Suprapubic skin (tissue), 4 donors: ENCODE measurements around the gene COA8. TPM values are rescaled to one million over a fixed set of nuclear protein-coding genes. Genes with fewer than 3 reads are reported as not detected.
A peak's percentile ranks its signal among the peaks of the same experiment; 100 is the strongest.

Source experiments
- DNase-seq, 2 donors: peaks; one replicate each; pipeline ENCODE4 v3.0.0-alpha.2; 2019; ENCODE audit warnings: low spot score in 2 of 2
- H3K27ac ChIP-seq: fragments of 200-600 bp; sonication (generic); one replicate; pipeline ENCODE4 v1.5.1; 2019
- H3K27me3 ChIP-seq: fragments of 200-600 bp; sonication (generic); one replicate; pipeline ENCODE4 v1.5.1; 2019
- H3K36me3 ChIP-seq: fragments of 200-600 bp; sonication (generic); one replicate; pipeline ENCODE4 v1.5.1; 2019
- H3K4me1 ChIP-seq: fragments of 200-600 bp; sonication (generic); one replicate; pipeline ENCODE4 v1.5.1; 2019
- H3K4me3 ChIP-seq: fragments of 200-600 bp; sonication (generic); one replicate; pipeline ENCODE4 v1.5.1; 2019; ENCODE audit warnings: mild to moderate bottlenecking
- H3K9me3 ChIP-seq: fragments of 200-600 bp; sonication (generic); one replicate; pipeline ENCODE4 v1.5.1; 2019
- EP300 ChIP-seq: sonication (generic); formaldehyde crosslinking; IDR thresholded peaks from one replicate; pipeline ENCODE4 v1.6.1; 2017; ENCODE audit warnings: antibody characterized with exemption
- POLR2A ChIP-seq, 2 donors: fragments of 450-650 bp; IDR thresholded peaks; one replicate each; pipeline ENCODE4 v1.6.1; 2017; ENCODE audit warnings: antibody characterized with exemption in 2 of 2, mild to moderate bottlenecking in 2 of 2, moderate library complexity in 2 of 2
- POLR2AphosphoS5 ChIP-seq, 3 donors: sonication (generic); formaldehyde crosslinking; IDR thresholded peaks; one replicate each; pipeline ENCODE4 v1.6.1; 2017; ENCODE audit warnings: antibody characterized with exemption in 3 of 3
- WGBS: methylation state at CpG from one replicate; pipeline ENCODE4 v1.1.5; 2018; 5-methylcytosine and 5-hydroxymethylcytosine counted together
- total RNA-seq, 4 donors: library from RNA; depleted of rRNA; stranded (reverse); fragments of >200 nt; gene quantifications; one replicate each; pipeline ENCODE4 v1.1.0, GENCODE V29; 2016
- TF ChIP-seq, protein P1 (sequence below), 2 donors: fragments of 200-600 bp in 1 of 2; fragments of 450-650 bp in 1 of 2; sonication (generic) in 1 of 2; IDR thresholded peaks; one replicate each; pipeline ENCODE4 v1.5.1; 2016 to 2019; ENCODE audit warnings: antibody characterized with exemption in 2 of 2, mild to moderate bottlenecking in 1 of 2, moderate library complexity in 1 of 2

The COA8 gene
- total RNA-seq, 4 donors from 2014 or later: 17.1 to 30.3 (median 21.9) TPM

DNA sequence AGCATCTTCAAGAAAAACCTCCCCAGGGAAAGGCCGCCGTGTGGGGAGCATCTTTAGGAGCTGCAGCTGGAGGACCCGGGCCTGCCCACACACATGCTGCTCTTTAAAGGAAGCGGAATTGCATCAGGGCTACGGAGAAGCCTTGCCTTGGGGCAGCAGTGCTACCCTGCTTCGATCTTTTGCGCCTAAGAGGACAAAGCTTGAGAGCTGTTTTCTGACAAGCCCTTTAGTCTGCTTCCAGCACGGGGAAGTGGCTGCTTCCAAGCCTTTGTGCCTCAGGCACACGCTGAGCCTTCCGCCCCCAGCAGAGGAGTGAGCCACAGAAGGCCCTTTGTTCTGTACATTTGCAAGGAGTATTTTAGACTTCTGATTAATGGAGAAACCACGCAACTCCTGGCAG lies 31.5 kb downstream of the COA8 start:
- Histone ChIP-seq H3K9me3 (no peaks in the 10 kb centered on the region), H3K27ac (peak overlapping the region; percentile 50), H3K4me3 (no peak overlapping the region), H3K36me3 (peaks cover 10% of the 10 kb centered on the region), H3K27me3 (no peaks in the 10 kb centered on the region), H3K4me1 (peaks cover 14% of the 10 kb centered on the region)
- WGBS: 51% methylated on average over 11 of the region's 11 CpGs
- TF ChIP-seq EP300 (no peak), POLR2AphosphoS5 (IDR thresholded peaks at IDR 0.05) (peak in 1 of 3 donors; percentile 34), POLR2A (IDR thresholded peaks at IDR 0.05) (no peak)
- TF ChIP-seq, protein P1, sequence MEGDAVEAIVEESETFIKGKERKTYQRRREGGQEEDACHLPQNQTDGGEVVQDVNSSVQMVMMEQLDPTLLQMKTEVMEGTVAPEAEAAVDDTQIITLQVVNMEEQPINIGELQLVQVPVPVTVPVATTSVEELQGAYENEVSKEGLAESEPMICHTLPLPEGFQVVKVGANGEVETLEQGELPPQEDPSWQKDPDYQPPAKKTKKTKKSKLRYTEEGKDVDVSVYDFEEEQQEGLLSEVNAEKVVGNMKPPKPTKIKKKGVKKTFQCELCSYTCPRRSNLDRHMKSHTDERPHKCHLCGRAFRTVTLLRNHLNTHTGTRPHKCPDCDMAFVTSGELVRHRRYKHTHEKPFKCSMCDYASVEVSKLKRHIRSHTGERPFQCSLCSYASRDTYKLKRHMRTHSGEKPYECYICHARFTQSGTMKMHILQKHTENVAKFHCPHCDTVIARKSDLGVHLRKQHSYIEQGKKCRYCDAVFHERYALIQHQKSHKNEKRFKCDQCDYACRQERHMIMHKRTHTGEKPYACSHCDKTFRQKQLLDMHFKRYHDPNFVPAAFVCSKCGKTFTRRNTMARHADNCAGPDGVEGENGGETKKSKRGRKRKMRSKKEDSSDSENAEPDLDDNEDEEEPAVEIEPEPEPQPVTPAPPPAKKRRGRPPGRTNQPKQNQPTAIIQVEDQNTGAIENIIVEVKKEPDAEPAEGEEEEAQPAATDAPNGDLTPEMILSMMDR (IDR thresholded peaks at IDR 0.05): no peak
- no peak for DNase-seq

DNA sequence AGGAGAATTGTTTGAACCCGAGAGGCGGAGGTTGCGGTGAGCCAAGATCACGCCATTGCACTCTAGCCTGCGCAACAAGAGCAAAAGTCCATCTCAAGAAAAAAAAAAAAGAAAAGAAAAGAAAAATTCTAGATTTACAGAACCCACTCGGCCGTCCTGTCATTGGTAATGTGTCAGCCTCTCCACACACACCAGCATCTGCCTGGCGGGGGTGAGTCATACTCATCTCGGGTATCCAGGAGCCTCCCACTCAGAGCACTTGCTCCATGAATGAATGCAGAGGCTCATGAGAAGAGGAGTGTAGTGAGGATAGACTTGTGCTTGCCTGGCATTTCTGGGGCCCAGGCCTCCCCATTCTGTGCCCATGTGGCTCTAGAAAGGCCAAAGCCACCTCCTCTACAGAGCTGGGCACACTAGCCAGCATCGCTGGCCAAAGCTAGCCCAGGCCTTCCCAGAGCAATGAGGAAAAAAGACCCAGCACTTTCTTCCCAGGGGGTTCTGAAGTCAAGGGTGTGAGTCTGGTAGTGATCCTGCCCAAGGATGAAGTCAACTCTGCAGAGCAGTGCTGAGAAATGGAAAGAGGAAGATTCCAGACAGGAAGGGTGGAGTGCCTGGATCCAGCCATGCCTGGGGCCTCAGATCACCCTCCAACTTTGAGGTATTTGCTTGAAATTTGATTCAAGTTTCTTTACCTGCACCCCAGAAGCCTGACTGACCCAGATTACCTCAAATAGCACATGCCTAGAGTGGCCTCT lies 35.0 kb downstream of the COA8 start:
- no peak for DNase-seq
- H3K36me3 ChIP-seq: no peaks in the 10 kb centered on the region
- H3K4me3 ChIP-seq: no peak overlapping the region
- H3K4me1 ChIP-seq: peaks cover 14% of the 10 kb centered on the region
- H3K9me3 ChIP-seq: no peaks in the 10 kb centered on the region
- H3K27me3 ChIP-seq: no peaks in the 10 kb centered on the region
- WGBS: 79% methylated on average over 10 of the region's 10 CpGs
- no peak for TF ChIP-seq POLR2AphosphoS5 (IDR thresholded peaks at IDR 0.05)
- TF ChIP-seq POLR2A (IDR thresholded peaks at IDR 0.05): no peak
- TF ChIP-seq EP300: no peak
- TF ChIP-seq, protein P1 (IDR thresholded peaks at IDR 0.05): no peak
- H3K27ac ChIP-seq: no peak overlapping the region

DNA sequence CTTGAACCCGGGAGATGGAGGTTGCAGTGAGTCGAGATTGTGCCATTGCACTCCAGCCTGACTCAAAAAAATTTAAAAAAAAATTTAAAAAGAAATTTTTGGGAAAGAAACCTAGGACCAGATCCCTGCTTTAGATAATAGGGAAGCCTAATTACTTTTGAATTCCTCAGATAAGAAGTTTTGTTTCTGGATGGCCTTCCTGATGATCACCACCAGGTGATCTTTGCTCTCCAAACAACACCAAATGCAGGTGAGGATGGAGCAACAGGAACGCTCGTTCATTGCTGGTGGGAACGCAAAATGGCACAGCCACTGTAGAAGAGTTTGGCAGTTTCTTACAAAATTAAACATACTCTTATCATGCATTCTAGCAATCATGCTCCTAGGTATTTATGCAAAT lies 37.7 kb downstream of the COA8 start:
- TF ChIP-seq POLR2AphosphoS5 (IDR thresholded peaks at IDR 0.05) (no peak), EP300 (no peak), POLR2A (IDR thresholded peaks at IDR 0.05) (no peak)
- TF ChIP-seq, protein P1 (IDR thresholded peaks at IDR 0.05): no peak
- Histone ChIP-seq H3K27me3 (no peaks in the 10 kb centered on the region), H3K36me3 (no peaks in the 10 kb centered on the region), H3K27ac (no peak overlapping the region), H3K4me1 (peaks cover 7% of the 10 kb centered on the region), H3K9me3 (no peaks in the 10 kb centered on the region), H3K4me3 (no peak overlapping the region)
- DNase-seq: no peak
- 94% methylated on average over 5 of the region's 5 CpGs for WGBS

DNA sequence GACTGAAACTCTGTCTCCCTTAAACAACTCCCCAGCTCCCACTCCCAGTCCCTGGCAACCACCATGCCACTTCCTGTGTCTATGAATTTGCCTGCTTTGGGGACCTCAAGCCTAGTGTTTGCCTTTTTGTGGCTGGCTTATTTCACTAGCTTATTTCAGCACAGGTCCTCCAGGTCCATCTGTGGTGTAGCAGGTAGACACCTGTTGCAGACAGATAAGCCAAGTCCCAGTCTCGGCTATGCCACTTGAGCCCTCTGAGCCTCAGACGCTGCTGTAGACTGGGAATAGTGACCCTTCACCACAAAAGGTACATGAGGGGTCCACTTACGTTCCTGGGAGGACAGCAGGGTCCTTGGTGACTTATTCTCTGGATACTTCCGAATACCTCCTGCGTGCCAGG lies 41.9 kb downstream of the COA8 start:
- H3K9me3 ChIP-seq: no peaks in the 10 kb centered on the region
- DNase-seq: no peak
- H3K4me1 ChIP-seq: peaks cover 18% of the 10 kb centered on the region
- no peak for TF ChIP-seq POLR2A (IDR thresholded peaks at IDR 0.05)
- TF ChIP-seq, protein P1 (IDR thresholded peaks at IDR 0.05): no peak
- TF ChIP-seq POLR2AphosphoS5 (IDR thresholded peaks at IDR 0.05): no peak
- no peak for TF ChIP-seq EP300
- no peaks in the 10 kb centered on the region for H3K36me3 ChIP-seq
- H3K4me3 ChIP-seq: no peak overlapping the region
- 91% methylated on average over 5 of the region's 5 CpGs for WGBS
- no peaks in the 10 kb centered on the region for H3K27me3 ChIP-seq
- H3K27ac ChIP-seq: no peak overlapping the region

DNA sequence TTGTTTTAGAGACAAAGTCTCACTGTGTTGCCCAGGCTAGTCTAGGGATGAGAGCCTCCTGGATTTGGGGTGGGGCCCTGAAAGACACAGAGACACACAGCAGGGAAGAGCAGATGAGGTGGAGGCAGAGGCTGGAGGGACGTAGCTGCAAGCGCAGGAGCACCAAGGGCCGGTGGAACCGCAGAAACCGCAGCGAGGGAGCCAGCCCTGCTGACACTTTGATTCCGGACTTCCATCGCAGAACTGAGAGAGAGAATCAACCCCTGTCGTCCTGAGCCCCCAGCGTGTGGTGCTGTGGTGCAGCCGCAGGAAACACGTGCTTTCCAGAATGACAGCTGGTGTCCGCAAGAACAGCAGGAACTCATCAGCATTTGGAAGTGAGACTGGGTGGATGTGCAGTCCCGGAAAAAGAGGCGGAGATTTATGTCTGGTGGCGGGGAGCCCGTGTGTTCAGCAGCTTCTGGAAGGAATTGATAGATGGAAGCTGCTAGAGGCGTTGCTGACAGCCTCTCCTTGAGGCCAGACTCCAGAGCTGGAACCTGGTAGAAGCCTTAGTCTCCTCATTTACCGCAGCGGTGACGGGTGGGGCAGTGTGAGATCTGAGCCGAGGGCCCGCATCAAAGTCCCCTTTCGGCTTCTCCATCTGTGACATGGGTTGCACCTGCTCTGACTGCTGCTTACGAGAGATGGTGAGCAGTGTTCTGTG lies 44.4 kb downstream of the COA8 start:
- no peak overlapping the region for H3K27ac ChIP-seq
- H3K36me3 ChIP-seq: no peaks in the 10 kb centered on the region
- H3K4me1 ChIP-seq: peaks cover 18% of the 10 kb centered on the region
- TF ChIP-seq POLR2AphosphoS5 (IDR thresholded peaks at IDR 0.05) (peak in 1 of 3 donors; percentile 51), POLR2A (IDR thresholded peaks at IDR 0.05) (no peak), EP300 (no peak)
- TF ChIP-seq, protein P1 (IDR thresholded peaks at IDR 0.05): peak in 1 of 2 donors; percentile 8
- no peaks in the 10 kb centered on the region for H3K27me3 ChIP-seq
- H3K4me3 ChIP-seq: peak overlapping the region; percentile 38
- WGBS: 3% methylated on average over 23 of the region's 25 CpGs
- H3K9me3 ChIP-seq: no peaks in the 10 kb centered on the region
- peak; percentile 86 to 87 for DNase-seq
